IMR-90 (cell line): ENCODE data around the gene TDRD12. TPM values are rescaled to one million over a fixed set of nuclear protein-coding genes. Genes with fewer than 3 reads are reported as not detected.

Experiments used
- ATAC-seq: fragments of 200-7000 bp; cut with Tn5 transposase; 2 replicates; pipeline ENCODE4 v1.9.1; 2020; ENCODE audit warnings: low read depth, mild to moderate bottlenecking, moderate library complexity
- BruUV-seq: library from RNA; stranded (reverse); fragments of 400-500 nt; replicated peaks from 2 replicates; lab custom pipeline; 2021; lab: Mats Ljungman, UMichigan
- CTCF ChIA-PET: fragments of 300-600 bp; formaldehyde crosslinking; extraction: SDS; loops from one replicate; lab custom pipeline; 2021; ENCODE audit warnings: antibody characterized with exemption; lab: Yijun Ruan, JAX
- POLR2A ChIA-PET: fragments of 300-600 bp; sonication (Branson Sonifier 250); formaldehyde crosslinking; loops from one replicate; lab custom pipeline; 2022; ENCODE audit warnings: antibody characterized with exemption; ENCODE audit not compliant: unreplicated experiment; lab: Charles Lee
- DNase-seq: peaks from one replicate; pipeline ENCODE4 v3.0.0; 2013
- H2AFZ ChIP-seq: replicated peaks from 2 replicates; pipeline ENCODE3; 2013; ENCODE audit warnings: low read length, mild to moderate bottlenecking; ENCODE audit not compliant: poor library complexity
- H2AK5ac ChIP-seq: 2 replicates; pipeline ENCODE4 v1.6.1; 2013; ENCODE audit warnings: low read depth, low read length, inconsistent platforms
- H2AK9ac ChIP-seq: replicated peaks from 2 replicates; pipeline ENCODE3; 2013; ENCODE audit warnings: mild to moderate bottlenecking, low read depth, low read length, moderate library complexity; ENCODE audit not compliant: poor library complexity
- H2BK120ac ChIP-seq: 2 replicates; pipeline ENCODE4 v1.6.1; 2013; ENCODE audit warnings: low read depth, low read length, inconsistent platforms
- H2BK15ac ChIP-seq: 3 replicates; pipeline ENCODE4 v1.6.1; 2013; ENCODE audit warnings: low read depth, low read length, inconsistent platforms
- H2BK20ac ChIP-seq: 2 replicates; pipeline ENCODE4 v1.6.1; 2013; ENCODE audit warnings: low read depth, mild to moderate bottlenecking, inconsistent platforms, low read length, moderate library complexity
- H2BK5ac ChIP-seq: 2 replicates; pipeline ENCODE4 v1.6.1; 2013; ENCODE audit warnings: mild to moderate bottlenecking, low read depth, low read length, inconsistent platforms; ENCODE audit not compliant: poor library complexity, severe bottlenecking
- H3K14ac ChIP-seq: replicated peaks from 2 replicates; pipeline ENCODE4 v1.6.1; 2013; ENCODE audit warnings: low read depth, low read length, inconsistent platforms
- H3K18ac ChIP-seq: 2 replicates; pipeline ENCODE4 v1.6.1; 2013; ENCODE audit warnings: low read depth, low read length, control low read depth
- H3K23ac ChIP-seq: 2 replicates; pipeline ENCODE4 v1.6.1; 2013; ENCODE audit warnings: low read depth, low read length, inconsistent platforms
- H3K27ac ChIP-seq: 2 replicates; pipeline ENCODE4 v1.5.1; 2013; ENCODE audit warnings: mild to moderate bottlenecking, control low read depth, low read length; ENCODE audit not compliant: insufficient read depth
- H3K27me3 ChIP-seq: 2 replicates; pipeline ENCODE4 v1.6.1; 2013; ENCODE audit warnings: low read length; ENCODE audit not compliant: control insufficient read depth, insufficient read depth
- H3K36me3 ChIP-seq: 2 replicates; pipeline ENCODE4 v1.6.1; 2013; ENCODE audit warnings: low read length, mixed read lengths; ENCODE audit not compliant: control insufficient read depth, insufficient read depth
- H3K4ac ChIP-seq: 2 replicates; pipeline ENCODE4 v1.6.1; 2013; ENCODE audit warnings: low read depth, low read length, inconsistent platforms
- H3K4me1 ChIP-seq: 2 replicates; pipeline ENCODE4 v1.6.1; 2013; ENCODE audit warnings: low read length, mixed read lengths; ENCODE audit not compliant: control insufficient read depth, insufficient read depth
- H3K4me2 ChIP-seq: 2 replicates; pipeline ENCODE4 v1.6.1; 2013; ENCODE audit warnings: low read depth, mild to moderate bottlenecking, control low read depth, low read length, moderate library complexity
- H3K4me3 ChIP-seq: 2 replicates; pipeline ENCODE4 v1.5.1; 2013; ENCODE audit warnings: low read depth, mild to moderate bottlenecking, control low read depth, low read length, moderate library complexity; ENCODE audit not compliant: insufficient read depth
- H3K56ac ChIP-seq: 2 replicates; pipeline ENCODE4 v1.6.1; 2013; ENCODE audit warnings: low read length, inconsistent platforms; ENCODE audit not compliant: insufficient read depth; ENCODE audit errors: extremely low read depth
- H3K79me1 ChIP-seq, 2 experiments: 2 replicates each; pipeline ENCODE4 v1.6.1; 2013; ENCODE audit warnings: low read length in 2 of 2, inconsistent platforms in 1 of 2, low read depth in 1 of 2
- H3K9ac ChIP-seq: 2 replicates; pipeline ENCODE4 v1.6.1; 2013; ENCODE audit warnings: low read depth, low read length, control low read depth
- H3K9me1 ChIP-seq: 2 replicates; pipeline ENCODE4 v1.6.1; 2013; ENCODE audit warnings: low read length, inconsistent platforms; ENCODE audit not compliant: insufficient read depth
- H3K9me3 ChIP-seq: 2 replicates; pipeline ENCODE4 v1.6.1; 2013; ENCODE audit warnings: low read length; ENCODE audit not compliant: control insufficient read depth, insufficient read depth
- H4K20me1 ChIP-seq: 2 replicates; pipeline ENCODE4 v1.6.1; 2013; ENCODE audit warnings: low read length, inconsistent platforms; ENCODE audit not compliant: insufficient read depth
- H4K5ac ChIP-seq: 2 replicates; pipeline ENCODE4 v1.6.1; 2013; ENCODE audit warnings: mild to moderate bottlenecking, low read depth, low read length, control low read depth
- H4K8ac ChIP-seq, 2 experiments: 2 replicates each; pipeline ENCODE4 v1.6.1; 2013; ENCODE audit warnings: low read depth in 2 of 2, low read length in 2 of 2, control low read depth in 1 of 2, inconsistent platforms in 1 of 2
- H4K91ac ChIP-seq: 2 replicates; pipeline ENCODE4 v1.6.1; 2013; ENCODE audit warnings: low read depth, low read length, inconsistent platforms; ENCODE audit not compliant: insufficient read depth
- BHLHE40 ChIP-seq: fragments of 150-350 bp; IDR thresholded peaks from 2 replicates; pipeline ENCODE4 v1.6.1; 2016; ENCODE audit warnings: mild to moderate bottlenecking, low read depth, low read length
- CEBPB ChIP-seq: IDR thresholded peaks from 2 replicates; pipeline ENCODE4 v1.6.1; 2012; ENCODE audit warnings: low read depth, low read length, improper control_type of control experiment
- CHD1 ChIP-seq: IDR thresholded peaks from 2 replicates; pipeline ENCODE4 v1.6.1; 2012; ENCODE audit warnings: low read depth, low read length, improper control_type of control experiment
- FOS ChIP-seq: fragments of 150-350 bp; IDR thresholded peaks from 2 replicates; pipeline ENCODE4 v1.6.1; 2016; ENCODE audit warnings: low read depth, low read length
- MAFK ChIP-seq: IDR thresholded peaks from 2 replicates; pipeline ENCODE4 v1.6.1; 2012; ENCODE audit warnings: low read depth, low read length, improper control_type of control experiment
- MAZ ChIP-seq: IDR thresholded peaks from 2 replicates; pipeline ENCODE4 v1.6.1; 2012; ENCODE audit warnings: low read depth, mild to moderate bottlenecking, low read length, improper control_type of control experiment, moderate library complexity, borderline replicate concordance
- MXI1 ChIP-seq: IDR thresholded peaks from 2 replicates; pipeline ENCODE4 v1.6.1; 2012; ENCODE audit warnings: low read depth, mild to moderate bottlenecking, low read length, moderate library complexity, borderline replicate concordance
- NFE2L2 ChIP-seq: fragments of 150-350 bp; IDR thresholded peaks from 2 replicates; pipeline ENCODE4 v1.6.1; 2016; ENCODE audit warnings: low read depth, mild to moderate bottlenecking, low read length
- POLR2A ChIP-seq: IDR thresholded peaks from 2 replicates; pipeline ENCODE4 v1.6.1; 2012; ENCODE audit warnings: mild to moderate bottlenecking, low read depth, low read length
- RAD21 ChIP-seq: IDR thresholded peaks from 2 replicates; pipeline ENCODE4 v1.6.1; 2012; ENCODE audit warnings: low read length, improper control_type of control experiment
- RCOR1 ChIP-seq: IDR thresholded peaks from 2 replicates; pipeline ENCODE4 v1.6.1; 2012; ENCODE audit warnings: mild to moderate bottlenecking, low read length, improper control_type of control experiment; ENCODE audit not compliant: insufficient replicate concordance
- RFX5 ChIP-seq: IDR thresholded peaks from 2 replicates; pipeline ENCODE4 v1.8.0; 2012; ENCODE audit warnings: low read depth, mild to moderate bottlenecking, low read length, moderate library complexity
- SMC3 ChIP-seq: fragments of 150-350 bp; IDR thresholded peaks from 2 replicates; pipeline ENCODE4 v1.6.1; 2016; ENCODE audit warnings: low read depth, mild to moderate bottlenecking, antibody characterized with exemption, low read length, moderate library complexity
- USF2 ChIP-seq: fragments of 150-350 bp; IDR thresholded peaks from 2 replicates; pipeline ENCODE4 v1.6.1; 2017; ENCODE audit warnings: mild to moderate bottlenecking, antibody characterized with exemption, low read length, low read depth
- WGBS, 2 experiments: methylation state at CpG; one replicate each; pipeline versions ENCODE4 v1.1.5 to v1.1.7; 2013; ENCODE audit warnings: missing lambda C conversion rate in 2 of 2; ENCODE audit not compliant: insufficient read length in 1 of 2; ENCODE audit errors: extremely low coverage in 2 of 2; 5-methylcytosine and 5-hydroxymethylcytosine counted together
- dilution Hi-C: fragments of 300-500 bp; cut with HindIII; formaldehyde crosslinking; loops from one replicate; pipeline ENCODE4 v1.14.3; 2018; ENCODE audit warnings: low sequenced_read_pairs; ENCODE audit not compliant: unreplicated experiment
- in situ Hi-C: fragments of 300-500 bp; cut with MboI; formaldehyde crosslinking; loops from 3 replicates; pipeline ENCODE4 v1.14.3; 2019; ENCODE audit warnings: low sequenced_read_pairs, inconsistent platforms, mixed read lengths
- intact Hi-C: fragments of 100-400 bp; cut with micrococcal nuclease; formaldehyde crosslinking; loops from 2 replicates; pipeline ENCODE4 v1.10.0; 2022
- polyA plus RNA-seq, 3 experiments: library from polyadenylated mRNA; depleted of rRNA; stranded (reverse); fragments of >200 nt; gene quantifications; 2 replicates each; pipeline ENCODE4 v1.2.3, GENCODE V29; 2012; ENCODE audit warnings: low replicate concordance in 1 of 3
- total RNA-seq: library from RNA; depleted of rRNA; stranded (reverse); fragments of >200 nt; gene quantifications from 2 replicates; pipeline ENCODE4 v1.2.3, GENCODE V29; 2012
- TF ChIP-seq, protein P1 (sequence below): fragments of 150-350 bp; IDR thresholded peaks from 2 replicates; pipeline ENCODE4 v1.6.1; 2016; ENCODE audit warnings: low read depth, mild to moderate bottlenecking, low read length, moderate library complexity, borderline replicate concordance
- TF ChIP-seq, protein P2 (sequence below): conservative IDR thresholded peaks from 2 replicates; pipeline ENCODE4 v1.5.1; 2012; ENCODE audit warnings: mild to moderate bottlenecking, low read depth, low read length, improper control_type of control experiment

The TDRD12 gene
- total and polyA plus RNA-seq, 2 of the 4 experiments (the other 2 are of a cell fraction) = under 0.01 to 0.07 TPM

- Histone ChIP-seq H3K14ac (no peak within 1 kb of the TSS), H3K4me1 (no peaks in the 10 kb centered on the region), H4K91ac (no peak within 1 kb of the TSS), H2AK9ac (no peak within 1 kb of the TSS), H3K9me3 (no peaks in the 10 kb centered on the region), H3K4ac (no peak within 1 kb of the TSS), H3K4me2 (no peak within 1 kb of the TSS), H3K9me1 (no peaks in the 10 kb centered on the region), H2BK15ac (no peak within 1 kb of the TSS), H3K27me3 (no peaks in the 10 kb centered on the region), H3K36me3 (no peaks in the 10 kb centered on the region), H3K18ac (no peak within 1 kb of the TSS), H2BK120ac (no peak within 1 kb of the TSS), H3K27ac (no peak within 1 kb of the TSS), H2AFZ (no peak within 1 kb of the TSS), H2AK5ac (no peak within 1 kb of the TSS), H3K4me3 (no peak within 1 kb of the TSS), H3K79me1 (no peaks in the 10 kb centered on the region), H3K23ac (no peak within 1 kb of the TSS), H2BK5ac (no peak within 1 kb of the TSS), H2BK20ac (no peak within 1 kb of the TSS), H4K20me1 (no peaks in the 10 kb centered on the region), H4K8ac (no peak within 1 kb of the TSS), H3K56ac (no peak within 1 kb of the TSS), H3K9ac (no peak within 1 kb of the TSS), H4K5ac (no peak within 1 kb of the TSS)
- in situ Hi-C loops = no loop called here
- ChIA-PET POLR2A (no interaction called here), CTCF (no interaction called here)
- ATAC-seq (no peak), DNase-seq (no peak)
- dilution Hi-C loops = no loop called here
- TF ChIP-seq NFE2L2 (no peak), BHLHE40 (no peak), MXI1 (no peak), CHD1 (no peak), CEBPB (no peak), RAD21 (no peak), RCOR1 (no peak), POLR2A (no peak), USF2 (no peak), MAFK (no peak), MAZ (no peak), SMC3 (no peak), FOS (no peak), RFX5 (no peak)
- TF ChIP-seq, protein P1, sequence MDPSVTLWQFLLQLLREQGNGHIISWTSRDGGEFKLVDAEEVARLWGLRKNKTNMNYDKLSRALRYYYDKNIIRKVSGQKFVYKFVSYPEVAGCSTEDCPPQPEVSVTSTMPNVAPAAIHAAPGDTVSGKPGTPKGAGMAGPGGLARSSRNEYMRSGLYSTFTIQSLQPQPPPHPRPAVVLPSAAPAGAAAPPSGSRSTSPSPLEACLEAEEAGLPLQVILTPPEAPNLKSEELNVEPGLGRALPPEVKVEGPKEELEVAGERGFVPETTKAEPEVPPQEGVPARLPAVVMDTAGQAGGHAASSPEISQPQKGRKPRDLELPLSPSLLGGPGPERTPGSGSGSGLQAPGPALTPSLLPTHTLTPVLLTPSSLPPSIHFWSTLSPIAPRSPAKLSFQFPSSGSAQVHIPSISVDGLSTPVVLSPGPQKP = no peak
- TF ChIP-seq, protein P2, sequence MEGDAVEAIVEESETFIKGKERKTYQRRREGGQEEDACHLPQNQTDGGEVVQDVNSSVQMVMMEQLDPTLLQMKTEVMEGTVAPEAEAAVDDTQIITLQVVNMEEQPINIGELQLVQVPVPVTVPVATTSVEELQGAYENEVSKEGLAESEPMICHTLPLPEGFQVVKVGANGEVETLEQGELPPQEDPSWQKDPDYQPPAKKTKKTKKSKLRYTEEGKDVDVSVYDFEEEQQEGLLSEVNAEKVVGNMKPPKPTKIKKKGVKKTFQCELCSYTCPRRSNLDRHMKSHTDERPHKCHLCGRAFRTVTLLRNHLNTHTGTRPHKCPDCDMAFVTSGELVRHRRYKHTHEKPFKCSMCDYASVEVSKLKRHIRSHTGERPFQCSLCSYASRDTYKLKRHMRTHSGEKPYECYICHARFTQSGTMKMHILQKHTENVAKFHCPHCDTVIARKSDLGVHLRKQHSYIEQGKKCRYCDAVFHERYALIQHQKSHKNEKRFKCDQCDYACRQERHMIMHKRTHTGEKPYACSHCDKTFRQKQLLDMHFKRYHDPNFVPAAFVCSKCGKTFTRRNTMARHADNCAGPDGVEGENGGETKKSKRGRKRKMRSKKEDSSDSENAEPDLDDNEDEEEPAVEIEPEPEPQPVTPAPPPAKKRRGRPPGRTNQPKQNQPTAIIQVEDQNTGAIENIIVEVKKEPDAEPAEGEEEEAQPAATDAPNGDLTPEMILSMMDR = no peak
- intact Hi-C loops = no loop called here
- no TSS peak for BruUV-seq
- WGBS, 2 experiments = no CpG with 5 or more reads among the region's 14 CpGs
Observed at GRCh38 chr19:32869369-32869965, 149.9 kb downstream of the TDRD12 start, which contains the start of gene SLC7A9. Gene SLC7A9, minus strand, starts transcription at chr19:32869767. Its CDS starts 1,233 bp downstream, at chr19:32868534.
